Osteoblast (primary cell): ENCODE data around the gene ITSN1. TPM values are rescaled to one million over a fixed set of nuclear protein-coding genes. Genes with fewer than 3 reads are reported as not detected.
"Not testable (repeated sequence)": the region's sequence is repeated elsewhere in the genome, so short reads cannot be mapped to it uniquely, and the experiment has no call there.

ENCODE experiments used
- DNase-seq: peaks from one replicate; pipeline ENCODE4 v3.0.0; 2011; ENCODE audit warnings: low spot score, mixed read lengths; ENCODE audit not compliant: insufficient read length; ENCODE audit errors: missing footprints
- H2AFZ ChIP-seq: 2 replicates; pipeline ENCODE4 v1.6.0; 2011; ENCODE audit warnings: mild to moderate bottlenecking, low read length
- H3K27ac ChIP-seq: 2 replicates; pipeline ENCODE4 v1.5.1; 2011; ENCODE audit warnings: mild to moderate bottlenecking, low read depth, low read length, moderate library complexity
- H3K27me3 ChIP-seq: 2 replicates; pipeline ENCODE4 v1.6.0; 2012; ENCODE audit warnings: mild to moderate bottlenecking, control low read depth, inconsistent platforms, low read length, moderate library complexity; ENCODE audit not compliant: insufficient read depth
- H3K36me3 ChIP-seq: 2 replicates; pipeline ENCODE4 v1.5.1; 2011; ENCODE audit warnings: mild to moderate bottlenecking, low read length, control low read depth, moderate library complexity; ENCODE audit not compliant: insufficient read depth
- H3K4me1 ChIP-seq: 2 replicates; pipeline ENCODE4 v1.5.1; 2011; ENCODE audit warnings: mild to moderate bottlenecking, low read length, control low read depth, moderate library complexity; ENCODE audit not compliant: insufficient read depth
- H3K4me2 ChIP-seq: 2 replicates; pipeline ENCODE4 v1.6.0; 2011; ENCODE audit warnings: mild to moderate bottlenecking, low read length; ENCODE audit not compliant: insufficient read depth
- H3K4me3 ChIP-seq: fragments of 200-600 bp; sonication (generic); 3 replicates; pipeline ENCODE4 v1.5.1; 2012; ENCODE audit warnings: mild to moderate bottlenecking, low read length, inconsistent platforms; ENCODE audit not compliant: insufficient read depth
- H3K79me2 ChIP-seq: 2 replicates; pipeline ENCODE4 v1.6.0; 2012; ENCODE audit warnings: mild to moderate bottlenecking, low read length, control low read depth, inconsistent platforms; ENCODE audit not compliant: insufficient read depth
- H3K9me3 ChIP-seq: 2 replicates; pipeline ENCODE4 v1.5.1; 2011; ENCODE audit warnings: low read depth, low read length, control low read depth
- H4K20me1 ChIP-seq: 2 replicates; pipeline ENCODE4 v1.6.0; 2012; ENCODE audit warnings: mild to moderate bottlenecking, low read length, control low read depth; ENCODE audit not compliant: insufficient read depth
- CTCF ChIP-seq: IDR thresholded peaks from 2 replicates; pipeline ENCODE4 v1.5.1; 2011; ENCODE audit warnings: mild to moderate bottlenecking, low read depth, low read length, moderate library complexity; ENCODE audit errors: extremely low read depth
- total RNA-seq: library from RNA; depleted of rRNA; stranded (reverse); fragments of >200 nt; gene quantifications from 2 replicates; pipeline ENCODE4 v1.2.3, GENCODE V29; 2012

Gene ITSN1
- total RNA-seq, 1 donor = 42.7 TPM

- no peak for DNase-seq
- no peak overlapping the region for H2AFZ ChIP-seq
- TF ChIP-seq CTCF = no peak
- H3K9me3 ChIP-seq = no peaks in the 10 kb centered on the region
- no peak overlapping the region for H3K4me2 ChIP-seq
- H4K20me1 ChIP-seq = no peaks in the 10 kb centered on the region
- H3K4me3 ChIP-seq = no peak overlapping the region
- no peak overlapping the region for H3K27ac ChIP-seq
- no peaks in the 10 kb centered on the region for H3K79me2 ChIP-seq
- no peaks in the 10 kb centered on the region for H3K36me3 ChIP-seq
- peaks cover 5% of the 10 kb centered on the region for H3K27me3 ChIP-seq
- H3K4me1 ChIP-seq = no peaks in the 10 kb centered on the region
Observed at GRCh38 chr21:33858667-33859372, 216.5 kb downstream of the ITSN1 start.

GRCh38 chr21:33859373-33860102, 217.2 kb downstream of the ITSN1 start:
- no peaks in the 10 kb centered on the region for H4K20me1 ChIP-seq
- H3K4me2 ChIP-seq = no peak overlapping the region
- no peak overlapping the region for H3K27ac ChIP-seq
- no peak for DNase-seq
- H3K27me3 ChIP-seq = peaks cover 8% of the 10 kb centered on the region
- H3K79me2 ChIP-seq = no peaks in the 10 kb centered on the region
- no peaks in the 10 kb centered on the region for H3K4me1 ChIP-seq
- H3K9me3 ChIP-seq = no peaks in the 10 kb centered on the region
- TF ChIP-seq CTCF = no peak
- no peaks in the 10 kb centered on the region for H3K36me3 ChIP-seq
- H2AFZ ChIP-seq = no peak overlapping the region
- H3K4me3 ChIP-seq = no peak overlapping the region

- no peaks in the 10 kb centered on the region for H3K79me2 ChIP-seq
- no peaks in the 10 kb centered on the region for H3K4me1 ChIP-seq
- DNase-seq = no peak
- no peak overlapping the region for H2AFZ ChIP-seq
- H3K27me3 ChIP-seq = peaks cover 11% of the 10 kb centered on the region
- no peaks in the 10 kb centered on the region for H3K9me3 ChIP-seq
- no peaks in the 10 kb centered on the region for H4K20me1 ChIP-seq
- no peak for TF ChIP-seq CTCF
- H3K27ac ChIP-seq = no peak overlapping the region
- H3K4me3 ChIP-seq = no peak overlapping the region
- no peak overlapping the region for H3K4me2 ChIP-seq
- H3K36me3 ChIP-seq = no peaks in the 10 kb centered on the region
Observed at GRCh38 chr21:33860332-33860879, 218.1 kb downstream of the ITSN1 start.

GRCh38 chr21:33861125-33861524, 218.8 kb downstream of the ITSN1 start:
- H3K27ac ChIP-seq = no peak overlapping the region
- H4K20me1 ChIP-seq = no peaks in the 10 kb centered on the region
- H3K36me3 ChIP-seq = no peaks in the 10 kb centered on the region
- DNase-seq = no peak
- no peak overlapping the region for H2AFZ ChIP-seq
- H3K79me2 ChIP-seq = no peaks in the 10 kb centered on the region
- no peaks in the 10 kb centered on the region for H3K4me1 ChIP-seq
- no peak overlapping the region for H3K4me2 ChIP-seq
- TF ChIP-seq CTCF = no peak
- H3K4me3 ChIP-seq = no peak overlapping the region
- H3K27me3 ChIP-seq = peaks cover 11% of the 10 kb centered on the region
- H3K9me3 ChIP-seq = no peaks in the 10 kb centered on the region

- not testable (repeated sequence) for H2AFZ ChIP-seq, H3K27ac ChIP-seq, H3K4me2 ChIP-seq, H3K79me2 ChIP-seq, H4K20me1 ChIP-seq, DNase-seq, H3K4me1 ChIP-seq, H3K9me3 ChIP-seq, H3K4me3 ChIP-seq, H3K36me3 ChIP-seq
- H3K27me3 ChIP-seq = peaks cover 11% of the 10 kb centered on the region
Observed at GRCh38 chr21:33863191-33863590, 220.9 kb downstream of the ITSN1 start.
